IMR-90 (cell line): ENCODE results near the gene HEPHL1. TPM values are rescaled to one million over a fixed set of nuclear protein-coding genes. Genes with fewer than 3 reads are reported as not detected.

Experiments
- ATAC-seq: fragments of 200-7000 bp; cut with Tn5 transposase; 2 replicates; pipeline ENCODE4 v1.9.1; 2020; ENCODE audit warnings: low read depth, mild to moderate bottlenecking, moderate library complexity
- BruUV-seq: library from RNA; stranded (reverse); fragments of 400-500 nt; replicated peaks from 2 replicates; lab custom pipeline; 2021; lab: Mats Ljungman, UMichigan
- CTCF ChIA-PET: fragments of 300-600 bp; formaldehyde crosslinking; extraction: SDS; loops from one replicate; lab custom pipeline; 2021; ENCODE audit warnings: antibody characterized with exemption; lab: Yijun Ruan, JAX
- POLR2A ChIA-PET: fragments of 300-600 bp; sonication (Branson Sonifier 250); formaldehyde crosslinking; loops from one replicate; lab custom pipeline; 2022; ENCODE audit warnings: antibody characterized with exemption; ENCODE audit not compliant: unreplicated experiment; lab: Charles Lee
- DNase-seq: peaks from one replicate; pipeline ENCODE4 v3.0.0; 2013
- H2AFZ ChIP-seq: replicated peaks from 2 replicates; pipeline ENCODE3; 2013; ENCODE audit warnings: low read length, mild to moderate bottlenecking; ENCODE audit not compliant: poor library complexity
- H2AK5ac ChIP-seq: 2 replicates; pipeline ENCODE4 v1.6.1; 2013; ENCODE audit warnings: low read depth, low read length, inconsistent platforms
- H2AK9ac ChIP-seq: replicated peaks from 2 replicates; pipeline ENCODE3; 2013; ENCODE audit warnings: mild to moderate bottlenecking, low read depth, low read length, moderate library complexity; ENCODE audit not compliant: poor library complexity
- H2BK120ac ChIP-seq: 2 replicates; pipeline ENCODE4 v1.6.1; 2013; ENCODE audit warnings: low read depth, low read length, inconsistent platforms
- H2BK15ac ChIP-seq: 3 replicates; pipeline ENCODE4 v1.6.1; 2013; ENCODE audit warnings: low read depth, low read length, inconsistent platforms
- H2BK20ac ChIP-seq: 2 replicates; pipeline ENCODE4 v1.6.1; 2013; ENCODE audit warnings: low read depth, mild to moderate bottlenecking, inconsistent platforms, low read length, moderate library complexity
- H2BK5ac ChIP-seq: 2 replicates; pipeline ENCODE4 v1.6.1; 2013; ENCODE audit warnings: mild to moderate bottlenecking, low read depth, low read length, inconsistent platforms; ENCODE audit not compliant: poor library complexity, severe bottlenecking
- H3K14ac ChIP-seq: replicated peaks from 2 replicates; pipeline ENCODE4 v1.6.1; 2013; ENCODE audit warnings: low read depth, low read length, inconsistent platforms
- H3K18ac ChIP-seq: 2 replicates; pipeline ENCODE4 v1.6.1; 2013; ENCODE audit warnings: low read depth, low read length, control low read depth
- H3K23ac ChIP-seq: 2 replicates; pipeline ENCODE4 v1.6.1; 2013; ENCODE audit warnings: low read depth, low read length, inconsistent platforms
- H3K27ac ChIP-seq: 2 replicates; pipeline ENCODE4 v1.5.1; 2013; ENCODE audit warnings: mild to moderate bottlenecking, control low read depth, low read length; ENCODE audit not compliant: insufficient read depth
- H3K27me3 ChIP-seq: 2 replicates; pipeline ENCODE4 v1.6.1; 2013; ENCODE audit warnings: low read length; ENCODE audit not compliant: control insufficient read depth, insufficient read depth
- H3K36me3 ChIP-seq: 2 replicates; pipeline ENCODE4 v1.6.1; 2013; ENCODE audit warnings: low read length, mixed read lengths; ENCODE audit not compliant: control insufficient read depth, insufficient read depth
- H3K4ac ChIP-seq: 2 replicates; pipeline ENCODE4 v1.6.1; 2013; ENCODE audit warnings: low read depth, low read length, inconsistent platforms
- H3K4me1 ChIP-seq: 2 replicates; pipeline ENCODE4 v1.6.1; 2013; ENCODE audit warnings: low read length, mixed read lengths; ENCODE audit not compliant: control insufficient read depth, insufficient read depth
- H3K4me2 ChIP-seq: 2 replicates; pipeline ENCODE4 v1.6.1; 2013; ENCODE audit warnings: low read depth, mild to moderate bottlenecking, control low read depth, low read length, moderate library complexity
- H3K4me3 ChIP-seq: 2 replicates; pipeline ENCODE4 v1.5.1; 2013; ENCODE audit warnings: low read depth, mild to moderate bottlenecking, control low read depth, low read length, moderate library complexity; ENCODE audit not compliant: insufficient read depth
- H3K56ac ChIP-seq: 2 replicates; pipeline ENCODE4 v1.6.1; 2013; ENCODE audit warnings: low read length, inconsistent platforms; ENCODE audit not compliant: insufficient read depth; ENCODE audit errors: extremely low read depth
- H3K79me1 ChIP-seq, 2 experiments: 2 replicates each; pipeline ENCODE4 v1.6.1; 2013; ENCODE audit warnings: low read length in 2 of 2, inconsistent platforms in 1 of 2, low read depth in 1 of 2
- H3K9ac ChIP-seq: 2 replicates; pipeline ENCODE4 v1.6.1; 2013; ENCODE audit warnings: low read depth, low read length, control low read depth
- H3K9me1 ChIP-seq: 2 replicates; pipeline ENCODE4 v1.6.1; 2013; ENCODE audit warnings: low read length, inconsistent platforms; ENCODE audit not compliant: insufficient read depth
- H3K9me3 ChIP-seq: 2 replicates; pipeline ENCODE4 v1.6.1; 2013; ENCODE audit warnings: low read length; ENCODE audit not compliant: control insufficient read depth, insufficient read depth
- H4K20me1 ChIP-seq: 2 replicates; pipeline ENCODE4 v1.6.1; 2013; ENCODE audit warnings: low read length, inconsistent platforms; ENCODE audit not compliant: insufficient read depth
- H4K5ac ChIP-seq: 2 replicates; pipeline ENCODE4 v1.6.1; 2013; ENCODE audit warnings: mild to moderate bottlenecking, low read depth, low read length, control low read depth
- H4K8ac ChIP-seq, 2 experiments: 2 replicates each; pipeline ENCODE4 v1.6.1; 2013; ENCODE audit warnings: low read depth in 2 of 2, low read length in 2 of 2, control low read depth in 1 of 2, inconsistent platforms in 1 of 2
- H4K91ac ChIP-seq: 2 replicates; pipeline ENCODE4 v1.6.1; 2013; ENCODE audit warnings: low read depth, low read length, inconsistent platforms; ENCODE audit not compliant: insufficient read depth
- BHLHE40 ChIP-seq: fragments of 150-350 bp; IDR thresholded peaks from 2 replicates; pipeline ENCODE4 v1.6.1; 2016; ENCODE audit warnings: mild to moderate bottlenecking, low read depth, low read length
- CEBPB ChIP-seq: IDR thresholded peaks from 2 replicates; pipeline ENCODE4 v1.6.1; 2012; ENCODE audit warnings: low read depth, low read length, improper control_type of control experiment
- CHD1 ChIP-seq: IDR thresholded peaks from 2 replicates; pipeline ENCODE4 v1.6.1; 2012; ENCODE audit warnings: low read depth, low read length, improper control_type of control experiment
- FOS ChIP-seq: fragments of 150-350 bp; IDR thresholded peaks from 2 replicates; pipeline ENCODE4 v1.6.1; 2016; ENCODE audit warnings: low read depth, low read length
- MAFK ChIP-seq: IDR thresholded peaks from 2 replicates; pipeline ENCODE4 v1.6.1; 2012; ENCODE audit warnings: low read depth, low read length, improper control_type of control experiment
- MAZ ChIP-seq: IDR thresholded peaks from 2 replicates; pipeline ENCODE4 v1.6.1; 2012; ENCODE audit warnings: low read depth, mild to moderate bottlenecking, low read length, improper control_type of control experiment, moderate library complexity, borderline replicate concordance
- WGBS, 2 experiments: methylation state at CpG; one replicate each; pipeline versions ENCODE4 v1.1.5 to v1.1.7; 2013; ENCODE audit warnings: missing lambda C conversion rate in 2 of 2; ENCODE audit not compliant: insufficient read length in 1 of 2; ENCODE audit errors: extremely low coverage in 2 of 2; 5-methylcytosine and 5-hydroxymethylcytosine counted together
- dilution Hi-C: fragments of 300-500 bp; cut with HindIII; formaldehyde crosslinking; loops from one replicate; pipeline ENCODE4 v1.14.3; 2018; ENCODE audit warnings: low sequenced_read_pairs; ENCODE audit not compliant: unreplicated experiment
- in situ Hi-C: fragments of 300-500 bp; cut with MboI; formaldehyde crosslinking; loops from 3 replicates; pipeline ENCODE4 v1.14.3; 2019; ENCODE audit warnings: low sequenced_read_pairs, inconsistent platforms, mixed read lengths
- intact Hi-C: fragments of 100-400 bp; cut with micrococcal nuclease; formaldehyde crosslinking; loops from 2 replicates; pipeline ENCODE4 v1.10.0; 2022
- polyA plus RNA-seq, 3 experiments: library from polyadenylated mRNA; depleted of rRNA; stranded (reverse); fragments of >200 nt; gene quantifications; 2 replicates each; pipeline ENCODE4 v1.2.3, GENCODE V29; 2012; ENCODE audit warnings: low replicate concordance in 1 of 3
- total RNA-seq: library from RNA; depleted of rRNA; stranded (reverse); fragments of >200 nt; gene quantifications from 2 replicates; pipeline ENCODE4 v1.2.3, GENCODE V29; 2012
- TF ChIP-seq, protein P1 (sequence below): conservative IDR thresholded peaks from 2 replicates; pipeline ENCODE4 v1.5.1; 2012; ENCODE audit warnings: mild to moderate bottlenecking, low read depth, low read length, improper control_type of control experiment
- TF ChIP-seq, protein P2 (sequence below): fragments of 150-350 bp; IDR thresholded peaks from 2 replicates; pipeline ENCODE4 v1.6.1; 2017; ENCODE audit warnings: mild to moderate bottlenecking, antibody characterized with exemption, low read length, low read depth

HEPHL1 gene
- total and polyA plus RNA-seq, 2 of the 4 experiments (the other 2 are of a cell fraction): under 0.01 to 0.02 TPM

DNA sequence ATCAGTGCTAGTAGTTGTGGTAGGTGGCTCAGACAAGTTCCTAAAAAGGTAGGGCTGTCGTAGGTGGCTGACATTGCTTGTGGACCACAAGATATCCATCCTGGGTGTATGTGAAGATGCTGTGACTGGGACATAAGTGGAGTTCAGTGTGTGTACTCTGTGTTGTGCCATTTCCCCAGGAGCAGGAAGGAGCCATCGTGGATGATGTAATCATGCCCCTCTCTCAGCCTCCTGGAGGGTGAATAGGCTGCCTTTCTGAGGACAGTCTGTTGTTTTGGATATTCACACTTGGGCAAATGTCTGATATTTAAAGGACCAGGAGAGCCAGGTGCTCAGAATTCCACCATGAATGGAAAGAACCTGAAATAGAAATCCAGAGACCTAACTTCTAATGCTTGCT, 2.7 kb downstream of the HEPHL1 start:
- no peaks in the 10 kb centered on the region for H4K20me1 ChIP-seq
- no peaks in the 10 kb centered on the region for H3K79me1 ChIP-seq
- H4K91ac ChIP-seq: no peak overlapping the region
- H3K9me1 ChIP-seq: no peaks in the 10 kb centered on the region
- H2BK20ac ChIP-seq: no peak overlapping the region
- BruUV-seq: no TSS peak
- no peak overlapping the region for H3K23ac ChIP-seq
- no peaks in the 10 kb centered on the region; the same call in 1 of the 2 replicates for H3K4me1 ChIP-seq
- H3K36me3 ChIP-seq: no peaks in the 10 kb centered on the region
- H2BK15ac ChIP-seq: no peak overlapping the region
- H3K4me2 ChIP-seq: no peak overlapping the region
- no peak overlapping the region for H3K4ac ChIP-seq
- H3K9me3 ChIP-seq: no peaks in the 10 kb centered on the region; the same call in 1 of the 2 replicates
- in situ Hi-C loops (no loop called here), dilution Hi-C loops (no loop called here), intact Hi-C loops (no loop called here)
- TF ChIP-seq MAFK (no peak), BHLHE40 (no peak), CHD1 (no peak), CEBPB (no peak), FOS (no peak), MAZ (no peak)
- TF ChIP-seq, protein P1, sequence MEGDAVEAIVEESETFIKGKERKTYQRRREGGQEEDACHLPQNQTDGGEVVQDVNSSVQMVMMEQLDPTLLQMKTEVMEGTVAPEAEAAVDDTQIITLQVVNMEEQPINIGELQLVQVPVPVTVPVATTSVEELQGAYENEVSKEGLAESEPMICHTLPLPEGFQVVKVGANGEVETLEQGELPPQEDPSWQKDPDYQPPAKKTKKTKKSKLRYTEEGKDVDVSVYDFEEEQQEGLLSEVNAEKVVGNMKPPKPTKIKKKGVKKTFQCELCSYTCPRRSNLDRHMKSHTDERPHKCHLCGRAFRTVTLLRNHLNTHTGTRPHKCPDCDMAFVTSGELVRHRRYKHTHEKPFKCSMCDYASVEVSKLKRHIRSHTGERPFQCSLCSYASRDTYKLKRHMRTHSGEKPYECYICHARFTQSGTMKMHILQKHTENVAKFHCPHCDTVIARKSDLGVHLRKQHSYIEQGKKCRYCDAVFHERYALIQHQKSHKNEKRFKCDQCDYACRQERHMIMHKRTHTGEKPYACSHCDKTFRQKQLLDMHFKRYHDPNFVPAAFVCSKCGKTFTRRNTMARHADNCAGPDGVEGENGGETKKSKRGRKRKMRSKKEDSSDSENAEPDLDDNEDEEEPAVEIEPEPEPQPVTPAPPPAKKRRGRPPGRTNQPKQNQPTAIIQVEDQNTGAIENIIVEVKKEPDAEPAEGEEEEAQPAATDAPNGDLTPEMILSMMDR: no peak
- TF ChIP-seq, protein P2, sequence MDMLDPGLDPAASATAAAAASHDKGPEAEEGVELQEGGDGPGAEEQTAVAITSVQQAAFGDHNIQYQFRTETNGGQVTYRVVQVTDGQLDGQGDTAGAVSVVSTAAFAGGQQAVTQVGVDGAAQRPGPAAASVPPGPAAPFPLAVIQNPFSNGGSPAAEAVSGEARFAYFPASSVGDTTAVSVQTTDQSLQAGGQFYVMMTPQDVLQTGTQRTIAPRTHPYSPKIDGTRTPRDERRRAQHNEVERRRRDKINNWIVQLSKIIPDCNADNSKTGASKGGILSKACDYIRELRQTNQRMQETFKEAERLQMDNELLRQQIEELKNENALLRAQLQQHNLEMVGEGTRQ: no peak
- H3K27me3 ChIP-seq: no peaks in the 10 kb centered on the region
- no peak overlapping the region for H2BK5ac ChIP-seq
- H4K8ac ChIP-seq: no peak overlapping the region
- no peak overlapping the region for H2AFZ ChIP-seq
- H3K14ac ChIP-seq: no peak overlapping the region
- DNase-seq: no peak
- no peak overlapping the region for H3K27ac ChIP-seq
- H2AK9ac ChIP-seq: no peak overlapping the region
- H4K5ac ChIP-seq: no peak overlapping the region
- no peak overlapping the region for H2AK5ac ChIP-seq
- CTCF ChIA-PET: no interaction called here
- WGBS, 2 experiments: 43% methylated on average over 1 of the region's 2 CpGs; no CpG with 5 or more reads in 1 of the 2 experiments
- no peak overlapping the region for H3K18ac ChIP-seq
- no peak overlapping the region for H3K9ac ChIP-seq
- H3K56ac ChIP-seq: no peak overlapping the region
- H3K4me3 ChIP-seq: no peak overlapping the region
- no peak for ATAC-seq
- POLR2A ChIA-PET: no interaction called here
- H2BK120ac ChIP-seq: no peak overlapping the region
